COLO668 (cell line): ENCODE results near the gene ANKRD18B.
"Not testable (repeated sequence)": the region's sequence is repeated elsewhere in the genome, so short reads cannot be mapped to it uniquely, and the experiment has no call there.

Source experiments
- DNase-seq: peaks from one replicate; lab custom pipeline; 2025; ENCODE audit not compliant: unreplicated experiment; lab: John Stamatoyannopoulos, UW

The ANKRD18B gene

DNA sequence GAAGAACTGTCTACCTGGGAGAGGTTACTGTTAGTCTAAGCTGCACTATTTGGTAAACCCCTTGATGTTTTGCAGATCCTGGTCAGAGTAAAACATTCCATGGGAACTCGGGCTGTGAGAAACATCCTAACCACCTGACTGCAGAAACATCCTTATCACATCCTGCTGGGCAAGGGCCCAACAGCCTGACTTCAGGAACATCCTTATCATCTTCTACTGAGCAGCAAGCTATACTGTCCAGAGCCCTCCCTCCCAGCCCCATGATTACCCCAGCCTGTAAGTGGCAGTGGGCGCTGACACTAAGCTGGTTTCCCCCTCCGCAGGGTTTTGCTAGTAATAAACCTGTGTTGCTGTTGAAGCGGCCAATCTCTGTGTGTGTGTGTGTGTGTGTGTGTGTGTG, 80.9 kb downstream of the ANKRD18B start:
- DNase-seq = not testable (repeated sequence)

GRCh38 chr9:33611358-33611757, 87.3 kb downstream of the ANKRD18B start:
- DNase-seq = no peak

DNA sequence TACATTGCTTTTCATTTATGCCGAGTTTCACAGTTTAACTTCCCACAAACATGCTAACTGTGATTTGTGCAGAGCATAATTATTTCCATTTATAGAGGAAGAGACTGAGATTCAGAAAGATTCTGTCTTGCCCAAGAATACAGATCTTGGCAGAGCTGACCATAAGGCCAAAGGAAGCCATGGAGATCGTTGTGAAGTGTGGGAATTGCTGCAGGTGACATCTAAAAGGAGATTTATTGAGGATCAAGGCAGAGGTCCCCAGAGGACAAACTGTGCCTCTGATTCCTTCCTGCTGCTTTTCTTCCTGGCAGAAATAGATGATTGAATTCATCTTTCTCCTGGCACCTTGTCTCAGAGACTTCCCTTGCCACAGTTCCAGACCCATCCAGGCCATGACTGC, 88.4 kb downstream of the ANKRD18B start:
- not testable (repeated sequence) for DNase-seq

- no peak for DNase-seq
Observed at GRCh38 chr9:33614001-33614687, 90.1 kb downstream of the ANKRD18B start.

GRCh38 chr9:33618370-33618769, 94.3 kb downstream of the ANKRD18B start:
- DNase-seq = not testable (repeated sequence)

DNA sequence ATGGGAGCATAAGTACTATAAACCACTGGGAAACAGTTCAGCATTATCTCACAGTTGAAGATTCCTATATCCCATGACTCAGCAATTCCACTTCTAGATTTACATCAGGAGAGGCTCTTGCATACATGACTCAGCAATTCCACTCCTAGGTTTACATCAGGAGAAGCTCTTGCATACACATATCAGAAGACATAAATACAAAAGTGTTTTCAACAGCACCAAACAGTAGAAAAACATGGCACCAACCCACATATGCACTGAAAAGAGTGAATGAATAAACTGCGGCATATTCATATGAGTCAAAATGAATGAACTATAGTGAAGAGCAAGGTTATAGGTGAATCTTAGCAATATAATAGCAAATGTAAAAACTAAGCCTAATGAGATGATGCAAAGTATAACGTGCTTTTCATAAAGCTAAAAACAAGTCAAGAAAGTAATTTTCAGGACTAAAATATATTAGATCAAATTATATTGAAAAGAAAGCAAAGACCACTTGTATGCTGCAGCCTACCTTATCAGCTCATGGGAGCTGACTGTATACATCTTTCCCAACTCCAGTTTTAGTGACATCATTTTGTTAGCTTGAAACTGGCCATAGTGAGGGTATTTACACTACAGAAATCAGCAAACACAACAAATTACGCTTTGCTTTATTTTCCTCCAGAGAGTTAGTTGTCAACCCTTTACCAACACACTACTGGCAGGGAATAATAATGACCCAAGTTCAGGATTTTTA, 95.8 kb downstream of the ANKRD18B start:
- no peak for DNase-seq

DNA sequence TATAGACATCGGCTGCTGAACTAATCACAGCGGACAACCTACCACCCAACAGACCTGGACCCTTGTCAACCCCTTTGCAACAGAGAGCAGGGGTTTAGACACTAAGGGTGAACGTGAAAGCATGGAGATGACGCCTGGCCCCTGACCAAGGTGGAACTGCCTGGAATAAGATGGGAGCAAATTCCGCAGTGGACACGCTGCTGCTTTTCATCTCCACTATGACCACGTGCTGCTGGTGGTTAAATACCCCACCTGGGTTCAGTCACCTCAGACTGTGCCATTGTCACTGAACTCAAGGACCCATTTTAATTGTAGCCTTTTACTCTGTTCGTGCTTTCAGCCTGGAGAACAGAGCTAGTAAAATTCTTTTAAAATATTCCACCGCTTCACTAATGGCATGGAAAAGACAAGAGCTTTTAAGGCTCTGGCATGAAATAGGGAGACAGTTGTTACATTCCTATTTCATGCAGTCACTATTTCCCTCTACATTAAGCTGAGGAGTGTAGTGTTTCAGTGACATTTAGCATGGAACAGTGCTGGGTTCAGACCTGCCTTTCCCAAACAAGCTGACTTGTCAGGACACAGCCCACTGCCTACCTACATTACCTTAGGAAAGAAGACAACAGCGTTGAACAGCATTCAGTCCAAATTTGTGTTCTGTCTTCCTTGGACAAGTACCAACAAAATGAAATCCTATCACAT, 96.8 kb downstream of the ANKRD18B start:
- DNase-seq = no peak
